LHCN-M2 (cell line): ENCODE results near the gene CMIP. TPM values are rescaled to one million over a fixed set of nuclear protein-coding genes. Genes with fewer than 3 reads are reported as not detected.
"Not testable (repeated sequence)": the region's sequence is repeated elsewhere in the genome, so short reads cannot be mapped to it uniquely, and the experiment has no call there.

Experiments
- DNase-seq: peaks from one replicate; pipeline ENCODE4 v3.0.0-alpha.2; 2012; ENCODE audit warnings: low read depth
- total RNA-seq: library from RNA; depleted of rRNA; stranded (reverse); fragments of >200 nt; gene quantifications from 2 replicates; pipeline ENCODE4 v1.2.3, GENCODE V29; 2014

Gene CMIP
- total RNA-seq, 1 experiment from 2014 or later = 6.0 TPM

DNA sequence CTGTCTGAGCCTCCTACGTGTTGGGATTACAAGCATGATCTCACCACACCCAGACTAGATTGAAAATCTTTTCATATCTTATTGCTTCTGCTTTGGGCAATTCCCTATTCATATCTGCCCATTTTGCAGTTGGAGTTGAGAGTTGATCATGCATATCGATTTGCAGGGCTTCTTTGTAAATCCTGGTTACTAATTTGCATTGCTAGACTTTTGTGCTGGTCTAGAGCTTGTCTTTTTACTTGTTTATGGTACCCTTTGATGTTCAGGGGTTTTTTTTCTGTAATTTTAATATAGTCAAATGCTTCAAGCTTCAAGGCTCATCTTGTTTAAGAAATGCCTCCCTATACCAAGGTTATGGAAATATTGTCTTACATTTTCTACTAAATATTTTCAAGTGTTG is 23.5 kb upstream of the CMIP start:
- DNase-seq = no peak

DNA sequence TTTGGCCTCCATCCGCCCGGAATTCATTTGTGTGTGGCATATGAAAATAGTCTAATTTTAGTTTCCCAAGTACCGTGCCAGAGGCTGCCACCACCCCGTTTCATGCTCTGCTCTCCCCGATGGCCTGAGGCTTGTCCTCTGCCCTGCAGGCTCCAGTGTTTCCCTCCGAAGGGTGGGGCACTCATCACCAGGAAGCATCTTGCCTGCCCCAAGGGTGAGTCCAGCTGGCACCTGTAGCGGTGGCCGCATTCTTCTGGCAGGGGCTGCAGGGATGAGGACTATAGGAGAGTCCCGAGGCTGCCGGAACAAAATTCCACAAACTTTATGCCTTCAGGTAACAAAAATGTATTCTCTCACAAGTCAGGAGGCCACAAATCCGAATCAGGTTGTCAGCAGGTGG is 23.1 kb upstream of the CMIP start:
- no peak for DNase-seq

DNA sequence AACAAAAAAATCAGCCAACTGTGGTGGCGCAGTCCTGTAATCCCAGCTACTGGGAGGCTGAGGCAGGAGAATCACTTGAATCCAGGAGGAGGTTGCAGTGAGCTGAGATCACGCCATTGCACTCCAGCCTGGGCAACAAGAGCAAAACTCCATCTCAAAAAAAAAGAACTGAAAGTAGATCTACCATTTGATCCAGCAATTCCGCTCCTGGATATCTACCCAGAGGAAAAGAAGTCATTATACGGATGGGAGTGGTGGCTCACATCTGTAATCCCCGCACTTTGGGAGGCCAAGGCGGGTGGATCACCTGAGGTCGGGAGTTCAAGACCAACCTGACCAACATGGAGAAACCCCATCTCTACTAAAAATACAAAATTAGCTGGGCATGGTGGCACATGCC is 22.5 kb upstream of the CMIP start:
- DNase-seq = not testable (repeated sequence)

DNA sequence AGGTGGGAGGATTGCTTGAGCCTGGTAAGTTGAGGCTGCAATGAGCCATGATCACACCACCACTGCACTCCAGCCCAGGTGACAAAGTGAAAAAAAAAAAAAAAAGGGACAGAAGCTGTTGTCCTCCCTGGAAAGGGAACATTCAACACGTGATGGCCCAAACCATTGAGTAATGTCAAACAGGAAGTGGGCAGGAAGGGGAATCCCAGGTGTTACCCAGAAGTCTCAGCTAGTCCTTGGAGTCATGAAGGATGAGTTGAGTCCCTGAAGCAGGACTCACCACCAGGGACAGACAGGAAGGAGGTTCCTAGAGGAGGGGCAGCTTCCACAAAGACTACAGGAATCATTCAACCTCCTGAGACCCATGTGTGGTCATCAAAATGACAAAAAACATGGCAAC is 19.8 kb upstream of the CMIP start:
- no peak for DNase-seq

DNA sequence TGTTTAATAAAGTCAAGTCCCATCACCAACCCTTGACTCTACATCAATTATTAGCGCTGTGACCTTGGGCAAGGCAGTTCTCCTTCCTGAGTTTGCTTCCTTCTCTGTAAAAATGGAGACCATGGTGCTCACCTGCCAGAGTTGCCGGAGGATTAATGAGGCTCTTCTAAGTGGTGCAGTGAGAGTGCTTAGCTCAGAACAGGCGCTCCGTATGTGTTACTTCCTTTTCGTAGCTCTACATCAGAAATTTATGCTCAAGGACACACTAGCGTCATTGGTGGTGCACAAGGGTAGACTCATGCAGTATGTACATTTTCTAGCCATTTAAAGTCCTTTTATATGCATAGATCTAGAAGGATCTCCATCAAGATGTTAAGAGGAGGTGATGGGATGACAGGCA is 17.4 kb upstream of the CMIP start:
- DNase-seq = no peak

DNA sequence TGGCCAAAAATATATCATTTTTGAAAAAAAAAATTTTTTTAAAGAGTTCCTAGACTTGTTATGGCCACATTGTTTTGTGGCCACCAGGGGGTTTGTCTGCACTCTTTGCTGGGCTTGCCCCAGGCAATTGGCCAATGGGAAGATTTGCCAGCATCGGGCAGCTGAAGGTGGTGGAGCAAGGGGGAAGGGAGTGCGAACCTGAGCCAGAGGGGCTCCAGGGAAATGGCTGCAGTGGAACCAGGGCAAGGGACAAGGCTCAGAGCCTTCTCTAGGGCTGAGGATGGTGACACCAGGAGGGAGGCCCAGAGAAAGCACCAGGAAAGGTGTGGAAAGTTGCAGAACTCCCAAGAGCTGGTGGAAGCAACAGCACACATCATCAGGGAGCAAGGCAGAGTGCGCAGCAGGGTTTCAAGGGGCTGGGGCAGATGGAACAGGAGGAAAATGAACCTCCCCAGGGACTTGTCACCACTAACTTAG is 15.5 kb upstream of the CMIP start:
- peak; percentile 30 for DNase-seq

DNA sequence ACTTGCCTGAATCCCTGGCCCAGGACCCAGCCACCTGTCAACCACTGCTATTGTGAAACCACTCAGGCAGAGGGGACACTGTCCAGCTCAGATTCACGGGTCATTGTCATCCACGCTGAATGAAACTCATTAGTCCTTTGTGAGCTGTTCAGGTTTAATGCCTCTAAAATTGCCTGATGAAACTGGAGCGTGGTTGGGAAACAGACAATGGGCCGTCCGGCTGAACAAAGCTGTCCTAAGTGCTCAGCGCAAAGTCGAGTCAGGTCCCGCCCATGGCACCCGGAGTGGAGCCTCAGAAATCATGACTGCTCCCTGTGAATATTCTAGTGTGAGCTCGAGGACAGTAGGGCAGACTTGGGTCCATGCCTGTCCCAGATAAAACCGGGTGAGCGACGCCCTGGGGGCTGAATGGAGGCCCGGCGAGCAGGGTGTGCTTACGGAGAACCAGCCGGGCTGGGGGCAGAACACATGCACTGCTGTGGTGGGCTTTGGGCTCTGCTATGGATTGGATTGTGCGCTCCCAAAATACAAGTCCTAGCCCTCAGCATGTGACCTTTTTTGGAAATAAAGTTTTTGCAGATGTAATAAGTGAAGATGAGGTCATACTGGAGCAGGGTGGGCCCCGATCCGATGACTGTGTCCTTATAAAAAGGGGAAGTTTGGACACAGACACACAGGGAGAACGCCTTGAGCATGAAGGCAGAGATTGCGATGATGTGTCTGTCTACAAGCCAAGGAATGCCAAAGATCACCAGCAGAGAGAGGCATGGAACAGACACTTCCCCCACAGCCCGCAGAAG is 12.9 kb upstream of the CMIP start:
- DNase-seq = peak; percentile 26

DNA sequence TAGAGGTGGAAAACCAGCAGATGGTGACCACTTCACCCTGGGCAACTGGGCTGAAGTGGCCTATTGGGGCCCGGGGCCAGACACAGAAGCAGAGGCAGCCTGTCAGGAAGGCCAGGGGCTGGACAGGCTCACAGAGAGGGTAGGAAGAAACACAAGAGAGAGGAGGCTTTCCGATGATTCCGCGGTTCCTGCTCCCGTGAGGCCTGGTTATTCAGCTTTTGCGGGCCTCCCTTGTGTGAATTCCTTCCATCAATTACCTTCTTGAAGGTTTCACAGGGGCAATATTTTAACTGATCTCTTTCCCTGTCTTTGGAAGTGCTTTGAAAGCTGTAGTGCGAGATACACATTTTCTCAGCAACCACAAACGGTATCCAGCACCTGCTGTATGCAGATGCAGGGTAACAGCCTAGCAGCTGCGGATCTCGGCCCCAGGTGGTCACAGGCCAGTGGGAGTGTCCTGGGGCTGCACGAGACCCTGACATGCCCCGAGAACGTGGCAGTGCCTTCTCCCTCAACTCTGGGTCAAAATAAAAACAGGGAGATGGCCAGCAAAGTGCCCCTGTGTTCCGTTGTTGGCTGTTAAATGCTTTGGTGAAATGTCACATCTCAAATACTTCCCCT is 11.6 kb upstream of the CMIP start:
- no peak for DNase-seq

DNA sequence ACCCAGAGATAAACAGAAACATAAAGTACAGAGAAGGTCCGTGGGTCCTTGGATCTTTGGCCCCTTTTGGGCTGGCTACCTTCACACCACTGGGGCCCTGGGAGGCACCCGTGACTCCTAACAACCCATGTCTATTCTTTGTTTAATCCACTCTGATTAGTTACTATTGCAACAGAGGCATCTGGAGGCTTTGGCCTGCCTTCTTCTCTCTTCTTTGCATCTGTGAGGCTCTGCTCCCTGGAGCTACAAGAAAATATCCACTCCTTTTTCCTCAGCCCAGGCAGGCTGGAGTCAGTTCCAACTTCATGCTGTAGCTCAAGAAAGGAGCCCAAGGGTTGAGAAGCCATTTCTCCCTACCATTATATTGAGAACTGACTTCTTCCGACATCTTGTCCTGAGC is 9.5 kb upstream of the CMIP start:
- no peak for DNase-seq

DNA sequence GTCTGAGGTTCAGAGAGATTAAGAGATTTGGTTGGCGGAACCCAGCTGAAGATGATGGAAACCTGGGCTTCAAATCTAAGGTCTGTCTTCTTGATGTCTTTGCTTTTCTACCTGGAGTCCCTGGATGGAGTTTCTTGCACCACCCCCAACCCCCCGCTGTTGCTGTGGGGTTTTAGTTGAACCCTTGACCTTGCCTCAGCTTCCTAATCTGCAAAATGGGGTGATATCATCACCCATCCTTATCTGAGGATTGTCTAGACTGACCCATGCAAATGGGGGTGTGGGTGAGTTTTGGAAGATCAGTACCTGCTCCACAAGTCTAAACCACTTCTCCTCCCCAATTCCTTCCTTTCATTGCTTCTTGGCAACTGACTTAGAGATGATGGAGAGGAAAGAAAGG is 9.0 kb upstream of the CMIP start:
- no peak for DNase-seq

DNA sequence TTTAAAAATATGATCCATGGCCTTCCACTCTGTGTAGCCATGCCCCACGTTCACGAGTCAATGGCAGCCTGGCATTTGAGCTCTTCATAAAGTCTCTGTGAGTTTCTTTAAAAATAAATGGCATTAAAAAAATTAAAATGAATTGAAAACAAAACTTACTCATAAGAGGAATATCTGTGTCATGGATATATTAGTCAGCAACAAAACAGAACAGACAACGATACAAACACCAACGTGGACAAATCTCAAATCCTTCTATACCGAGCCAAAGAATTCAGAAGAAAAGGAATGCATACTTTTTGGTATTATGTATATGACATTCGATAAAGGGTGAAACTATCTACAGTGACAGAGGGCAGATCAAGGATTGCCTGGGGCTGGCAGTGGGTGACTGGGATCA is 8.2 kb upstream of the CMIP start:
- DNase-seq = no peak

DNA sequence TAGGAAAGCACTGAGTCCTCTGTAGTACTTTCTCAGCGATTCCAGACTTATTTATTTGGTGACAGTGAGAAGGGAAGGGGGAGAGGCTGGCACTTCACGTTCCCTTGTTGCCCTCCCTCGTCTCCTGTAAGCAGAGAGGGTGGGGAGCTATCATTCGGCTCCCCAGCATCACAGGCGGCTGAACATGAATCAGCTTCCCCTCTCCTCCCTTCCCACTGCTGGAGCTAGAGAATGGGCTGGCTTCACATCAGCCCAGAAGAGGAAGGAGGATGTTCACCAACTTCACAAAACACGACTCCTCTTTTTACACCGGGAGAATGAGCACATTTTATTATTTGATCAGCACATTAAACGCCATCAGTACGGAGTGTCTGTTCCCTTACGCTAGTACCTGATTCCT is 6.7 kb upstream of the CMIP start:
- DNase-seq = no peak

DNA sequence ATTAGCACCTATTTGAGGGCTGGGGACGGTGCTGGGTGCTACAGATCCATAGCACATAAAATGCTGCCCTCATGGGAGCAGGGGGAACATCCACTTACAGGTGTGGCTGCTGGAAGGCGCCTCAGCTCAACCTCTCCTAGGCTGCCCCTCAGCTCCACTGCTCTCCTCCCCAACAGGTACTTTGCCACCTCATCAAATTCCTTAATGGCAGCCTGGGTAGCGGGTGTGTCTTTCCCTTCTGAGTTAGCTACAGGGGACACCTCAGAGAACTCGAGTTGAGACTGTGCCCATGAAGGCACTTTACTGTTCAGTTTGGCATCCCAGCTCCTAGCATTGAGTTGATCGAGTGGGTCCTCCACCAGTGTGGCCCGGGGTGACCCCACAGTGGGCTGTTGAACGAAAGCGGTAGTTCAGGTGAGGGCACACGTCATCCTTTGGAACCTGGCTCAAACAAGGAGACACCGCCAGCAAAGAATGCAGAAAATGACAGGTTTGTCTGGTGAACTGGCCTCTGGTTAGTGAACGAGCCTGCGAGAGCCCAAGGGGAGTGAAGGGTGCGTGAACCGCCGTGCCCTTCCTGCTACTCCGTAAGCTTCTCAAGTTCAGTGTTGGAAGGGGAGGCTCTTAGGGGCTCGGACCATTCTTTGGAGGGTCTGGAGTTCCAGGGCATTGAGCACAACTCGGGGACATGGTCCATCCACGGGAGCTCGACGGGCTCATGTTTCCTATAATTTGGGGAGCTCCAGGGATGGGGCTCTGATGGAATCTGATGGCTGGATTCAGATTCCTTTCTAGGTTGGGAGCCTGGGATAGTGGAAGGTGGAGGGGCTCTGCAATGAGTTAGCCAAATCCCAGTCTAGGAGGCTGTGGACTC is 3.5 kb upstream of the CMIP start:
- DNase-seq = no peak

DNA sequence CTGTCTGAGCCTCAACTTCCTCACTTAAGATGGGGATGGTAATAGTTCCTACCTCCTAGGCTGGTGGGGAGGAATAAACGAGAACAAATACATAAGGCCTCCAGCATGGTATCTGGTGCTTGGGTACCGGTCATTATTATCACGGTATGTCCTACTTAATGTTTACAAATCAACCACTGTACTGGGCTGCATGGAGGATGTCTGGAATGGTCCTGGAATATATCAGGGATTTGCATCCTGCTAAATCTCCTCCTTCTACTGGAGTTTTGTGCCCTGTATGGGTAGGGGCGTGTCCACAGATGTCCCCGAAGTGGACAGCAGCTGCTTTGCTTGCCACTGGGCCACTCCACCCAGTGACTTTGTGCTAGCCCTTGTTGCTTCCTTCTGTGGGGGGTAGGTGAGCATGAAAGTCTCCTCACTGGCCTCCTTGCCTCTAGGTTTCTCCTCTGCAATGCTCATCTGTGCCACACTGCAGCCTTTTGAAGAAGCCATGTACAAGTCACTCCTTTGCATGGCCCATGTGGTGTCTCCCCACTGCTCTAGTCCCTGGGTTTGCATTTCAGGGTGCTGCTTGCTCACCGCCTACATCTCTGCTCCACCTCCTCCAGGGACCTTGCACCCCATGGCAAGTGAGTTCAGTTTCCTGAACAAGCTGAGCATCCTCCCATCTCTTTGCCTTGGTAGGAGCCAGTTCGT is 2.2 kb upstream of the CMIP start:
- DNase-seq = no peak

DNA sequence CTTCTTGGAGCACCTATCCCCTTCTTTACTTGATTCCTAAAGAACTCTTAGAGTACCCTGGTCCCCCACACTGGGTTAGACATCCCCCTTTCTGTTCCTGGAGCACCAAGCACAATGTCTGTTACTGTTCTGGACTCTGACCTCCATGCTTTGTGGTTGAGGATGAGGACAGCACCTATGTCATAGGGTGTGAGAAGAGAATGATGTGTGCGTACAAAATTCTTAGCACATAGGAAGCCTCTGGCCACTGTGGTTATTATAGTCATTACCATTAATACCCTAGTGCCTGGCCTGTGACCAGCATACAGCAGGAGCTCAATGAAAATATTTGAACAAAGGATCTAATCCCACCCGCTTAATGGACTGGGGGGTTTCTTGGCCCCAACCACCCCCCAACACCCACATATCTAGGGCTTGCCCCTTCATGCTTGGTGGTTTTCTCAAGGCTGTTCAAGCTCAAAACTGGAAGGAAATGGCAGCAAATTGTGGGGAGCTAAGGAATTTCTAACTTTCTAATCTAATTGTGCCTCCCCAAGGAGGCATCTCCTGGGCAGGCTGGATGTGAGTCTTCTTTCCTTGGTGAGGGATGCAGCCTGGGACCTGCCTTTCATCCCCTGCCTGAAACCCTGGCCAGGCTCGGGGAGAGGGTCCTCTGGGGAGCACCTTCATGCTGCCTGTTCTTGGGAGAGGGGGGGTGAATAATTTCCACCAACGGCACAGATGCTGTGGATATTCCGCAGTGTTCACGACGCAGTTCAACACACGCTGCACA is 1.5 kb upstream of the CMIP start:
- DNase-seq = no peak

DNA sequence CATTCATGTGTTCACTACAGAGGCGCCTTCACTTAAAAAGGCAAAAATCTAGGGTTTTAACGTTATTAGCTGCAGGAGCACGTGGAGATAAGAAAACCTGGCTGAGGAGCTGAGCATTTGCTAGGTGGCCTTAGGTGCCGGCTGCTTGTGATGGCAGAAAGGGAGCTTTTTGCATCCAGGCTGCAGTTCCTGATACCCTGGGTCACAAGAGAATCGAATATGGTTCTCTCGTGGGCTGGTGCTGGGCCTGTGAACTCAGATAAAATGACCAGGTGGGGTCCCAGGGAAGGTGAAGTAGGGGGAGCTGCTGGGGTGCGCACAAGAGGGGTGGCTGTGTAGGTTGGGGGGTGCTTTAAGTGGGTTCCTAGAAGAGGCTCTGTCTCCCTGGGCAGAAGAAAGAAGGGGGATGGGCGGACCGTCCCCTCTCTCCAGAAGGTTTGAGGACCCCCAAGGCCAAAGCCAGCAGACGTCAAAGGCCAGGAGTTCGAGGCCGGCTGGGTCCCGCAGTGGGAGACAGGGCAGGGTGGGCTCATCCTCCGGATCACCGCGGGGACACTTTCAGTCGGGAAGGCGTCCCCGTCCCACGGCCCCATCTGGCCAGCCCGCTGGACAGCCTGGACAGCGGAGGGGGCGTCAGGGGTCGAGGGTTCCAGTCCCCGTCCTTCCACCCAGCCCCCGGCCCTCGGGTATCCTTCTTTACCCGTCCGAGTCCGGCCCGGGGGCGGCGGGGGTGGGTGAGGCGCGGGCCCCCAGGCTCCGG is 740 bp upstream of the CMIP start:
- no peak for DNase-seq

DNA sequence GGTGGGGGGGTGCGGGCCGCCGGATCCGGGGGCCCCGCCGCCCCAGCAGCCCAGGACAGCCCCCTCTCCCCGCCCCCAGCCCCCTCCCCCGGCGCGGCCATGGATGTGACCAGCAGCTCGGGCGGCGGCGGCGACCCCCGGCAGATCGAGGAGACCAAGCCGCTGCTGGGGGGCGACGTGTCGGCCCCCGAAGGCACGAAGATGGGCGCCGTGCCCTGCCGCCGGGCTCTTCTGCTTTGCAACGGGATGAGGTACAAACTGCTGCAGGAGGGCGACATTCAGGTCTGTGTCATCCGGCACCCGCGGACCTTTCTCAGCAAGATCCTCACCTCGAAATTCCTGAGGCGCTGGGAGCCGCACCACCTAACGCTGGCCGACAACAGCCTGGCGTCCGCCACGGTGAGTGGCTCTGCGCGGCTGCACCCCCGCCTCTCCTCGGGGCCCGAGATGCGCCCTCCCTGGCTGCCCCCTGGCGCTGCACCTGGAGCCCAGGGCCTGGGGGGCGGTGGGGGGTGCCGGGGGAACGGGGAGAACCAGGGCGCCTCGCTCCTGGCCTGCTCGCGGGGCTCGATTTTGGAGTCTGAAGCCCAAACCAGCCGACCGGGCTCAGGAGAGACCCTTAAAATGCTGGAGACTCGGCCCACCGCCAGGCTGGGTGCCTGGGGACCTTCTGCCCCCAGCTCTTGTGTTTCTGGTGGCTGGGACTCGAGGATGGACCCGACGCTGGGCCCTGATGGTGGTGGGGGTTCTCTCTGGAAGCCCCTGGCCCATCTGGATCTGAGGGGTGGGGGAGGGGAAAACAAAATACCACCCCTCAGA is 744 bp downstream of the CMIP start:
- DNase-seq = peak; percentile 7

DNA sequence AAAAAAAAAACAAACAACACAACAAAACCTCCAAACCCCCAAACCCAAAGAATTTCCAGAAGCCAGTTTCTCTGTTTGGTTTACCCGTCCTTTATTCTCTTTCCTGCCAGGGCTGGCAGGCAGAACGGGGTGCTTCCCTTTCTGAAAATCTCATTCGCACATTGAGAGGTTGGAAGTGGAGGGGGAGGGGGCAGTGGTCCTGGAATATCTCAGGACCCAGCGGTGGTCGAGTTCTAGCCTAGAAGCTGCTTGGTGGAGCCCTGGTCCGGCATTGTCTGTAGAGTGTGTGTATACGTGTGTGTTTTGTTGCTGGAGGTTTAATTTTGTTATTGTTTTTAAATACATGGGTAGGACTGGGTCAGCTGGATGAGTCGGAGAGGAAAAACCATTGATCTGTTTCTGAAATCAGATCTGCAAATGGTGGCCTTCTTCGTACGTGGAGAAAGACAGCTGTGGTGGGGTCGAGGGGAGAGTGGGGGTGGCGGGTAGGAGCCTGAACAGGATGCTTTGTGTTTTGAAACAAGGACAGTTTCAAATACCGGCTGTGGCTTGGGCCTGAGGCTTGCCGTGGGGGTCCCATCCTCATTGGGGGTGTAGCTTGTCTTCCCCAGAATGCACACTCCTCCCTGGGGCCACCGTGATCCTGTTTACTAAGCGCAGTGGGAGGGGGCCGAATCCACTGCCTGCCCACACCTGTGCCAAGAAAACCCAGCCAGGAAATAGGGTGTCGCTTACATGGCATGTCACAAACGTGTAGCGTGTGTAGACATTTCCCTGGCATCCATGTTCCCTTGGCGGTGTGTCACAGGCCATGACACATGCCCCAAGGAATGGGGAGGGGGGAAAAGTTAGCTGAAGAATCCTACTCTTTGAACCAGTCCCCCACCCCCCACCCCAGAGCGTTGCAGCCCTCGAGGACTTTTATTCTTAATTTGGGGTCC is 1.6 kb downstream of the CMIP start:
- DNase-seq = no peak
